Naive thymus-derived CD8-positive, alpha-beta T cell (primary cell): ENCODE data around the gene MYOM3. TPM values are rescaled to one million over a fixed set of nuclear protein-coding genes. Genes with fewer than 3 reads are reported as not detected.
"Not testable (repeated sequence)": the region's sequence is repeated elsewhere in the genome, so short reads cannot be mapped to it uniquely, and the experiment has no call there.

Experiments
- ATAC-seq, 2 donors: fragments of 150-1000 bp; cut with Tn5 transposase in 1 of 2; sonication (Bioruptor Pico), chemical (Tn5 transposase) in 1 of 2; 1 replicate in 1 of 2; 2 replicates in 1 of 2; pipeline ENCODE4 v1.10.0; 2021; ENCODE audit warnings: mild to moderate bottlenecking in 2 of 2, moderate library complexity in 2 of 2
- POLR2A ChIA-PET: fragments of 350-600 bp; sonication (Branson Sonifier 250); formaldehyde crosslinking; loops from one replicate; lab custom pipeline; 2021; ENCODE audit warnings: antibody characterized with exemption; lab: Charles Lee
- DNase-seq, 10 donors: peaks; one replicate each; pipeline versions ENCODE4 v3.0.0 to v3.0.0-alpha.2; 2020 to 2022
- H3K27ac Mint-ChIP-seq, 10 donors: one replicate each; pipeline ENCODE4 v1.8.0; 2020 to 2022; ENCODE audit warnings: mild to moderate bottlenecking in 10 of 10, mixed read lengths in 10 of 10, moderate library complexity in 4 of 10, inconsistent platforms in 1 of 10
- H3K27me3 Mint-ChIP-seq, 5 donors: one replicate each; pipeline ENCODE4 v1.8.0; 2021 to 2022; ENCODE audit warnings: mixed read lengths in 5 of 5
- H3K36me3 Mint-ChIP-seq, 3 donors: one replicate each; pipeline ENCODE4 v1.8.0; 2020 to 2022; ENCODE audit warnings: mixed read lengths in 3 of 3, mild to moderate bottlenecking in 2 of 3, inconsistent platforms in 1 of 3
- H3K4me1 Mint-ChIP-seq, 4 donors: one replicate each; pipeline ENCODE4 v1.8.0; 2021 to 2022; ENCODE audit warnings: mixed read lengths in 4 of 4
- H3K4me3 Mint-ChIP-seq, 10 donors: one replicate each; pipeline ENCODE4 v1.8.0; 2020 to 2022; ENCODE audit warnings: mild to moderate bottlenecking in 10 of 10, mixed read lengths in 10 of 10, moderate library complexity in 6 of 10, inconsistent platforms in 1 of 10
- H3K9me3 Mint-ChIP-seq, 9 donors: one replicate each; pipeline ENCODE4 v1.8.0; 2020 to 2022; ENCODE audit warnings: mixed read lengths in 9 of 9, mild to moderate bottlenecking in 3 of 9, inconsistent platforms in 1 of 9, moderate library complexity in 1 of 9
- polyA plus RNA-seq, 3 donors: library from polyadenylated mRNA; unstranded; fragments of 300-500 nt; fragmentation: Illumina TruSeq; gene quantifications; one replicate each; pipeline ENCODE4 v1.2.3, GENCODE V29; 2021
- total RNA-seq, 8 experiments: library from RNA in 2 of 8; stranded (reverse) in 2 of 8; gene quantifications; one replicate each; pipeline ENCODE4 v1.2.3 and lab custom pipeline; 2021 to 2026

Gene MYOM3
- total and polyA plus RNA-seq, 5 experiments from 2014 or later, result not detected

DNA sequence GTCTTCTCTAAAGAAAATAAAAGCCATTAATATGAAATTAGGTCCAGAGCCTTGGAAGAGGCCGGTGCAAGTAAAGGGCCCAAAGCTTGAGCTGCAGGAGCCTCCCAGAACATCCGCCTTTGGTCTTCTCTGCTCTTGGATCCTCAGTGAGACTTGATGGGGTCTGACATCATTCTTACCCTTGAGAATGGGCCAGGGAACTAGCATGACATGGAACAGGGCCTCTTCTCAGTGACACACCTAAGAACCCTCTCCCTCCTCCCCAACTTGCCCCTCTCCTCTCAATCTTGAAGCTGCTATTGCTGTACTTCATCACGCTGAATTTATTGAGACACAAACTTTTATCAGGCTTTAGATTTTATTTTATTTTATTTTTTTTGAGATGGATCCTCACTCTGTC is 91.5 kb downstream of the MYOM3 start:
- Mint-ChIP-seq H3K27me3 (peaks cover 0 to 5% (median 0%) of the 10 kb centered on the region in 5 donors), H3K4me1 (peaks cover 0 to 2% (median 1%) of the 10 kb centered on the region in 4 donors), H3K36me3 (no peaks in the 10 kb centered on the region), H3K4me3 (no peak overlapping the region), H3K27ac (no peak overlapping the region), H3K9me3 (no peaks in the 10 kb centered on the region)
- no peak for ATAC-seq
- POLR2A ChIA-PET, result no interaction called here
- DNase-seq, result no peak

GRCh38 chr1:24020025-24020424 is 91.9 kb downstream of the MYOM3 start:
- Mint-ChIP-seq H3K4me1 (peaks cover 0 to 1% (median 0%) of the 10 kb centered on the region in 4 donors), H3K27ac (no peak overlapping the region), H3K27me3 (peaks cover 0 to 5% (median 0%) of the 10 kb centered on the region in 5 donors), H3K36me3 (no peaks in the 10 kb centered on the region), H3K4me3 (no peak overlapping the region), H3K9me3 (no peaks in the 10 kb centered on the region)
- POLR2A ChIA-PET, result no interaction called here
- ATAC-seq (no peak), DNase-seq (no peak)

- POLR2A ChIA-PET, result interaction anchor here (0.6 kb wide), 1 partner anchor 214 kb away, joined by 3 read pairs; no protein-coding TSS in a partner anchor
- no peak for ATAC-seq
- Mint-ChIP-seq H3K9me3 (no peaks in the 10 kb centered on the region), H3K4me3 (no peak overlapping the region), H3K36me3 (no peaks in the 10 kb centered on the region), H3K4me1 (peaks cover 0 to 1% (median 0%) of the 10 kb centered on the region in 4 donors), H3K27me3 (peaks cover 0 to 5% (median 0%) of the 10 kb centered on the region in 5 donors), H3K27ac (no peak overlapping the region)
- no peak for DNase-seq
Observed at GRCh38 chr1:24018611-24019580, 93.0 kb downstream of the MYOM3 start.

DNA sequence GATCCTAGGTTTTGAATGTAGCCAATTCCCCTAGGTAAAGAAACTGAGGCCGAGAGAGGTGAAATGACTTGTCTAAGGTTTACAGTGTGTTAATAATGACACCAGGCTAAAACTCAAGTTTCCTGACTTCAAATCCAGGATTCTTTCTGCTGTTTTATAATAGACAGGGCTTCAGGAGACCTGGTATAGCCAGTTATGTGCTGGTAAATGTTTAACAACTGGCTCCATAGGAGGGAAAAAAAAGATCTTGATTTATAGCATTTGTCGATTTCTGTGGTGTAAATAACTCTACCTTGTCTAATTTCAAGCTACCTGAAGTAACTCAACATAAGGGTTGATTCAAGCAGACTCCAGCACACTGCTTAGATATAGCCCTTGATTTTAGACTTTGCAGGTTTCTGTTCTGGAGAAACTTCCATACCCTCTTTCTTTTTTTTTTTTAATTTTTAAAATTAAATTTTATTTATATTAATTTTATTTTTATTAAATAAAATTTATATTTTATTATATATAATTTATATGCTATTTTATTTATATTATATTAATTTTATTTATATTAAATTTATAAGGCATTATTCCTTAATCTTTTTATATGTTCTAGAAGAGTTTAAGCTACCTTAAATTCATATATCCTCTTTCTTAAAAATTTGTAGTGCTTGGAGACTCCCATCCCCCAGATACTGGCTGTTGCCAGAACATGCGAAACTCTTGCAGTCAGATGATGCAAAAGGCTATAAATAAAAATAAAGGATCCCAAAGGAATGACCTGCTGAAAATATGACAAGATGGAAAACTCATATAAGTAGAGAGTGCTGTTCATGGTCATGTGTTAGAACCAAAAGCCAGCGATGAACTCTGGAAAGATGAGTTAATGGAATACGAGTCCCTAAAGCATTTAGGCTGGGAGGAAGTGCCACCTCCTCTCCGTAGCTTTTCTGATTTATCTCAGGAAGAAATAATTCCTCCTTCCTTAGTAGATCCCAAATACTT is 96.4 kb downstream of the MYOM3 start:
- peaks cover 0 to 1% (median 0%) of the 10 kb centered on the region in 4 donors for H3K4me1 Mint-ChIP-seq
- H3K27ac Mint-ChIP-seq, result no peak overlapping the region
- ATAC-seq, result no peak
- H3K36me3 Mint-ChIP-seq, result no peaks in the 10 kb centered on the region
- no peaks in the 10 kb centered on the region for H3K9me3 Mint-ChIP-seq
- no peak for DNase-seq
- POLR2A ChIA-PET, result no interaction called here
- peaks cover 0 to 9% (median 2%) of the 10 kb centered on the region in 5 donors for H3K27me3 Mint-ChIP-seq
- no peak overlapping the region for H3K4me3 Mint-ChIP-seq

GRCh38 chr1:24012878-24013277 is 99.1 kb downstream of the MYOM3 start:
- H3K4me3 Mint-ChIP-seq, H3K27me3 Mint-ChIP-seq, DNase-seq, H3K9me3 Mint-ChIP-seq, H3K36me3 Mint-ChIP-seq, H3K4me1 Mint-ChIP-seq, ATAC-seq: not testable (repeated sequence)
- H3K27ac Mint-ChIP-seq, result peak overlapping the region in 1 of 10 donors; percentile 20
- POLR2A ChIA-PET, result interaction anchor here (0.7 kb wide), 1 partner anchor 78 kb away, joined by 6 read pairs; no protein-coding TSS in a partner anchor

DNA sequence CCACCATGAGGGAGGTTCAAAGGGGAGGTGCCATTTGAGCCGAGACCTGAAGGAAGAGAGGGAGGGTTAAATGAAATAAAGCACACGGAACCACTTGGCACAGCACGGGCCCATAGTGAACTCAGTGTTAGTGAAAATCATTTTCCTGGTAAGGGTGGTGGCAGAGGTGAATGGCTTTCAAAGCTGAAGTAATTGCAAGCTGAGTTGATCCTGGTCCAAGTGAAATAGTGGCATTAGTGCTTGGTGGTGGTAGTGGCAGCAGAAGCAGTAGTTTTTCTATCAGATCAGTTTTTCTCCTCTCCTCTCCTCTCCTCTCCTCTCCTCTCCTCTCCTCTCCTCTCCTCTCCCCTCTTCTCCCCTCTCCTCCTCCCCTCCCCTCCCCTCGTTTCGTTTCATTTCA is 101.3 kb downstream of the MYOM3 start:
- peaks cover 0 to 2% (median 0%) of the 10 kb centered on the region in 4 donors for H3K4me1 Mint-ChIP-seq
- no peak overlapping the region for H3K4me3 Mint-ChIP-seq
- H3K9me3 Mint-ChIP-seq, result no peaks in the 10 kb centered on the region
- ATAC-seq (no peak), DNase-seq (no peak)
- peak overlapping the region in 1 of 10 donors; percentile 13 for H3K27ac Mint-ChIP-seq
- peaks cover 4 to 19% (median 5%) of the 10 kb centered on the region in 5 donors for H3K27me3 Mint-ChIP-seq
- POLR2A ChIA-PET, result no interaction called here
- no peaks in the 10 kb centered on the region for H3K36me3 Mint-ChIP-seq

DNA sequence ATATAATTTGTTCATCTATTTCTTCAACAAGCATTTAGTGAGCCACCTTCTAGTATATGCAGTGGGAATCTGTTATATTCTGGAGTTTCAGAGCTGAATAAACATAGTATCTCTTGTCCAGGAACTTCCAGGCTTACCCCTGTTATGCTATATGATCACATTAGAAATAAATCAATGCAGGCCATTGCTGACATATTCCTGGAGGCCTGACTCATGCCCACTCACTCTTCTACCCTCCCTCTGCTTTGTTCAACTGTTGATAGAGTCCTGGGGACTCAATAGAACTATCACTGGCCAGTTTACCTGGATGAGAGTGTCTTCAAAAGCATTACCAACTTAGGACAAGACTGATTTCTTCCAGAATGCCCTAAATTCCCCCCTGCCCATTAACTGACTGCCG is 102.5 kb downstream of the MYOM3 start:
- Mint-ChIP-seq H3K27ac (peak overlapping the region in 1 of 10 donors; percentile 47), H3K4me3 (no peak overlapping the region), H3K4me1 (peaks cover 0 to 2% (median 0%) of the 10 kb centered on the region in 4 donors), H3K9me3 (no peaks in the 10 kb centered on the region), H3K27me3 (peaks cover 4 to 19% (median 7%) of the 10 kb centered on the region in 5 donors), H3K36me3 (no peaks in the 10 kb centered on the region)
- ATAC-seq (no peak), DNase-seq (no peak)
- POLR2A ChIA-PET, result no interaction called here

- H3K27ac Mint-ChIP-seq, ATAC-seq, H3K4me1 Mint-ChIP-seq, POLR2A ChIA-PET, H3K36me3 Mint-ChIP-seq, DNase-seq, H3K4me3 Mint-ChIP-seq, H3K9me3 Mint-ChIP-seq: not testable (repeated sequence)
- peaks cover 4 to 19% (median 7%) of the 10 kb centered on the region in 5 donors for H3K27me3 Mint-ChIP-seq
Observed at GRCh38 chr1:24008574-24009184, 103.3 kb downstream of the MYOM3 start.

GRCh38 chr1:24007079-24007478 is 104.9 kb downstream of the MYOM3 start:
- no peaks in the 10 kb centered on the region for H3K36me3 Mint-ChIP-seq
- ATAC-seq (no peak), DNase-seq (no peak)
- H3K4me3 Mint-ChIP-seq, result no peak overlapping the region
- H3K27me3 Mint-ChIP-seq, result peaks cover 4 to 19% (median 7%) of the 10 kb centered on the region in 5 donors
- POLR2A ChIA-PET, result no interaction called here
- H3K9me3 Mint-ChIP-seq, result no peaks in the 10 kb centered on the region
- no peak overlapping the region for H3K27ac Mint-ChIP-seq
- peaks cover 0 to 2% (median 0%) of the 10 kb centered on the region in 4 donors for H3K4me1 Mint-ChIP-seq

Other genes starting within 250 kb of the MYOM3 start
- 10 to 100 TPM; 14.8 to 18.4 TPM for gene FUCA1, start 243.8 kb downstream of the MYOM3 start, total RNA-seq
- 10 to 100 TPM in 2 of 3 donors, 1 to 10 TPM in 1; 8.1 to 13.8 (median 10.7) TPM for gene FUCA1, start 243.8 kb downstream of the MYOM3 start, polyA plus RNA-seq
- 1 to 10 TPM in 1 of 2 experiments, under 1 TPM in 1; 0.99 to 1.1 TPM for gene CNR2, start 198.8 kb downstream of the MYOM3 start, total RNA-seq
- 1 to 10 TPM in 1 of 3 donors, under 1 TPM in 2; 0.05 to 3.2 (median 0.57) TPM for gene CNR2, start 198.8 kb downstream of the MYOM3 start, polyA plus RNA-seq
- 100 to 1,000 TPM; 179 to 182 TPM for gene PNRC2, start 152.3 kb downstream of the MYOM3 start, total RNA-seq
- 100 to 1,000 TPM; 117 to 139 (median 121) TPM for gene PNRC2, start 152.3 kb downstream of the MYOM3 start, polyA plus RNA-seq
- gene SRSF10, start 131.8 kb downstream of the MYOM3 start, total RNA-seq, result 100 to 1,000 TPM; 207 to 219 TPM
- gene SRSF10, start 131.8 kb downstream of the MYOM3 start, polyA plus RNA-seq, result 100 to 1,000 TPM in 2 of 3 donors, 10 to 100 TPM in 1; 98.6 to 125 (median 104) TPM
- not detected for gene IL22RA1, start 31.0 kb upstream of the MYOM3 start, total RNA-seq
- not detected for gene IL22RA1, start 31.0 kb upstream of the MYOM3 start, polyA plus RNA-seq
- gene IFNLR1, start 75.2 kb upstream of the MYOM3 start, total RNA-seq, result 1 to 10 TPM; 4.6 to 5.5 TPM
- 1 to 10 TPM in 1 of 3 donors, under 1 TPM in 2; 0.77 to 2.2 (median 0.82) TPM for gene IFNLR1, start 75.2 kb upstream of the MYOM3 start, polyA plus RNA-seq
- not detected for gene GRHL3, start 207.2 kb upstream of the MYOM3 start, total RNA-seq
- gene GRHL3, start 207.2 kb upstream of the MYOM3 start, polyA plus RNA-seq, result not detected